ENCODE measurements around the gene ARFGAP2.
A peak's percentile ranks its signal among the peaks of the same experiment; 100 is the strongest.
"Not testable (repeated sequence)": the region's sequence is repeated elsewhere in the genome, so short reads cannot be mapped to it uniquely, and the experiment has no call there.

Gene ARFGAP2

GRCh38 chr11:47176328-47177228 lies at the start of gene ARFGAP2:
Gene ARFGAP2, minus strand, starts transcription at chr11:47176879. Its CDS starts 26 bp downstream, at chr11:47176853.
- peak; percentile 96 for DNase-seq (ENCODE audit: low read depth)

- peak; percentile 67 for DNase-seq (ENCODE audit: low read depth)
Measured at GRCh38 chr11:47225552-47226400, 49.1 kb upstream of the ARFGAP2 start.

GRCh38 chr11:47222696-47223095 lies 46.0 kb upstream of the ARFGAP2 start:
- DNase-seq (ENCODE audit: low read depth), result no peak

GRCh38 chr11:47220401-47220821 lies 43.7 kb upstream of the ARFGAP2 start:
- DNase-seq (ENCODE audit: low read depth), result peak; percentile 75

GRCh38 chr11:47216121-47216798 lies 39.6 kb upstream of the ARFGAP2 start:
- DNase-seq (ENCODE audit: low read depth), result peak; percentile 85

- no peak for DNase-seq (ENCODE audit: low read depth)
Measured at GRCh38 chr11:47215366-47215910, 38.8 kb upstream of the ARFGAP2 start.

- peak; percentile 91 for DNase-seq (ENCODE audit: low read depth)
Measured at GRCh38 chr11:47213950-47214565, 37.4 kb upstream of the ARFGAP2 start.

- no peak for DNase-seq (ENCODE audit: low read depth)
Measured at GRCh38 chr11:47212938-47213337, 36.3 kb upstream of the ARFGAP2 start.

GRCh38 chr11:47208628-47209027 lies 31.9 kb upstream of the ARFGAP2 start:
- no peak for DNase-seq (ENCODE audit: low read depth)

GRCh38 chr11:47208008-47208552 lies 31.4 kb upstream of the ARFGAP2 start:
- DNase-seq (ENCODE audit: low read depth), result not testable (repeated sequence)

- no peak for DNase-seq (ENCODE audit: low read depth)
Measured at GRCh38 chr11:47207459-47207858, 30.8 kb upstream of the ARFGAP2 start.

- not testable (repeated sequence) for DNase-seq (ENCODE audit: low read depth)
Measured at GRCh38 chr11:47206577-47206976, 29.9 kb upstream of the ARFGAP2 start.

GRCh38 chr11:47204637-47204989 lies 27.9 kb upstream of the ARFGAP2 start:
- DNase-seq (ENCODE audit: low read depth), result peak; percentile 79

- no peak for DNase-seq (ENCODE audit: low read depth)
Measured at GRCh38 chr11:47202576-47202975, 25.9 kb upstream of the ARFGAP2 start.

GRCh38 chr11:47201015-47201414 lies 24.3 kb upstream of the ARFGAP2 start:
- DNase-seq (ENCODE audit: low read depth), result no peak

GRCh38 chr11:47198161-47198560 lies 21.5 kb upstream of the ARFGAP2 start:
- DNase-seq (ENCODE audit: low read depth), result not testable (repeated sequence)

GRCh38 chr11:47192111-47192510 lies 15.4 kb upstream of the ARFGAP2 start:
- DNase-seq (ENCODE audit: low read depth), result no peak

- not testable (repeated sequence) for DNase-seq (ENCODE audit: low read depth)
Measured at GRCh38 chr11:47191137-47191536, 14.5 kb upstream of the ARFGAP2 start.

GRCh38 chr11:47189100-47189834 lies 12.6 kb upstream of the ARFGAP2 start:
- peak; percentile 93 for DNase-seq (ENCODE audit: low read depth)

- DNase-seq (ENCODE audit: low read depth), result no peak
Measured at GRCh38 chr11:47188259-47188658, 11.6 kb upstream of the ARFGAP2 start.
